ENCODE measurements around the gene SGSM1.

DNA sequence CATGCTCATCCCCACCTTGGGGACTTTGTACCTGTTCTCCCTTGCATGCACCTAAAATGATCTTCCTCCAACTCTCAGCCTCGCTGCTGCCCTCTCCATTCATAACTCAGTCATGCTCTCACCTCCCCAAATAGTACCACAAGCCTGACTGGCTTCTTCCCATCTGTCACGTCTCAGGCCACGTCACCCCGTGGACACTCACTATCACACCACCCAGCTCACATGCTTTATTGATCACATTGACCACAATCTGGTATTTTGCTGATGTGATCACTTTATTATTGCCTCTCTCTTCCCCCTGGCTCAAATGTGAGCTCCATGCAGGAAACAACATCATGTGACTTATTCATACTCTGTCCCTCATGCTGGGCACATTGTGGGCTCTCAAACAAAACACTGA lies 9.2 kb upstream of the SGSM1 start:
- TF ChIP-seq SP1 (IDR thresholded peaks at IDR 0.05; ENCODE audit: low read depth, low read length) (no peak), NFXL1 (IDR thresholded peaks at IDR 0.05; ENCODE audit: borderline replicate concordance) (no peak)

Data from GM12878 (cell line).